Neural progenitor cell (in vitro differentiated cells): ENCODE data around the gene PRKCI. TPM values are rescaled to one million over a fixed set of nuclear protein-coding genes. Genes with fewer than 3 reads are reported as not detected.

Experiments used
- DNase-seq: peaks from one replicate; pipeline ENCODE4 v3.0.0-alpha.2; 2016; ENCODE audit warnings: low spot score
- H2AFZ ChIP-seq: fragments of 200-600 bp; sonication (generic); replicated peaks from 2 replicates; pipeline ENCODE4 v1.6.1; 2016; ENCODE audit warnings: antibody characterized with exemption
- H3F3A ChIP-seq: fragments of 200-600 bp; sonication (generic); 2 replicates; pipeline ENCODE4 v1.6.1; 2016; ENCODE audit warnings: antibody characterized with exemption, low read depth
- H3K27ac ChIP-seq: fragments of 200-600 bp; sonication (generic); 2 replicates; pipeline ENCODE4 v1.5.1; 2016; ENCODE audit warnings: mild to moderate bottlenecking
- H3K27me3 ChIP-seq: fragments of 200-600 bp; sonication (generic); 2 replicates; pipeline ENCODE4 v1.6.1; 2016; ENCODE audit warnings: mild to moderate bottlenecking, moderate library complexity
- H3K36me3 ChIP-seq: fragments of 200-600 bp; sonication (generic); 2 replicates; pipeline ENCODE4 v1.5.1; 2016
- H3K4me1 ChIP-seq: fragments of 200-600 bp; sonication (generic); 2 replicates; pipeline ENCODE4 v1.6.1; 2016; ENCODE audit warnings: mixed run types
- H3K4me2 ChIP-seq: fragments of 200-600 bp; sonication (generic); 2 replicates; pipeline ENCODE4 v1.6.1; 2016
- H3K4me3 ChIP-seq: fragments of 200-600 bp; sonication (generic); 2 replicates; pipeline ENCODE4 v1.5.1; 2016
- H3K79me2 ChIP-seq: fragments of 200-600 bp; sonication (generic); 2 replicates; pipeline ENCODE4 v1.6.1; 2016; ENCODE audit warnings: low read depth
- H3K9ac ChIP-seq: fragments of 200-600 bp; sonication (generic); 2 replicates; pipeline ENCODE4 v1.6.1; 2016
- H3K9me3 ChIP-seq: fragments of 200-600 bp; sonication (generic); 2 replicates; pipeline ENCODE4 v1.5.1; 2016; ENCODE audit warnings: low read depth
- H4K20me1 ChIP-seq: fragments of 200-600 bp; sonication (generic); 2 replicates; pipeline ENCODE4 v1.6.1; 2016; ENCODE audit warnings: low read depth
- H3K27ac Mint-ChIP-seq: 3 replicates; pipeline ENCODE4 v1.8.0; 2021; ENCODE audit warnings: mixed read lengths
- H3K27me3 Mint-ChIP-seq: 2 replicates; pipeline ENCODE4 v1.8.0; 2022; ENCODE audit warnings: low read depth, mild to moderate bottlenecking, inconsistent platforms, moderate library complexity, mixed read lengths; ENCODE audit not compliant: insufficient read depth
- H3K36me3 Mint-ChIP-seq: 3 replicates; pipeline ENCODE4 v1.8.0; 2021; ENCODE audit warnings: mixed read lengths
- H3K4me1 Mint-ChIP-seq: 3 replicates; pipeline ENCODE4 v1.8.0; 2021; ENCODE audit warnings: mixed read lengths
- H3K4me3 Mint-ChIP-seq: 3 replicates; pipeline ENCODE4 v1.8.0; 2021; ENCODE audit warnings: mild to moderate bottlenecking, moderate library complexity, mixed read lengths
- H3K9me3 Mint-ChIP-seq: 3 replicates; pipeline ENCODE4 v1.8.0; 2020; ENCODE audit warnings: mixed read lengths
- CTCF ChIP-seq: fragments of 200-600 bp; sonication (generic); IDR thresholded peaks from 2 replicates; pipeline ENCODE4 v1.5.1; 2017; ENCODE audit warnings: antibody characterized with exemption, mild to moderate bottlenecking
- EZH2 ChIP-seq: fragments of 200-600 bp; sonication (generic); IDR thresholded peaks from 2 replicates; pipeline ENCODE4 v1.6.1; 2017; ENCODE audit warnings: antibody characterized with exemption, mild to moderate bottlenecking, moderate library complexity
- EZH2phosphoT487 ChIP-seq: fragments of 200-600 bp; sonication (generic); IDR thresholded peaks from 2 replicates; pipeline ENCODE4 v1.6.1; 2017; ENCODE audit warnings: antibody characterized with exemption
- total RNA-seq: library from RNA; depleted of rRNA; stranded (reverse); fragments of >200 nt; gene quantifications from 2 replicates; pipeline ENCODE4 v1.2.3, GENCODE V29; 2015; ENCODE audit warnings: low replicate concordance

Gene PRKCI
- total RNA-seq, 1 donor from 2014 or later = 87.8 TPM

GRCh38 chr3:170196833-170197232 is 25.4 kb upstream of the PRKCI start:
- Mint-ChIP-seq H3K4me1 (no peaks in the 10 kb centered on the region), H3K9me3 (no peaks in the 10 kb centered on the region), H3K36me3 (no peaks in the 10 kb centered on the region), H3K27me3 (no peaks in the 10 kb centered on the region), H3K27ac (no peak overlapping the region), H3K4me3 (no peak overlapping the region)
- Histone ChIP-seq H3K4me1 (no peaks in the 10 kb centered on the region), H3K9ac (no peak overlapping the region), H3K27me3 (no peaks in the 10 kb centered on the region), H3K4me2 (no peak overlapping the region), H3K4me3 (no peak overlapping the region), H2AFZ (no peak overlapping the region), H4K20me1 (no peaks in the 10 kb centered on the region), H3F3A (no peaks in the 10 kb centered on the region), H3K27ac (no peak overlapping the region), H3K36me3 (no peaks in the 10 kb centered on the region), H3K9me3 (no peaks in the 10 kb centered on the region), H3K79me2 (no peaks in the 10 kb centered on the region)
- no peak for DNase-seq
- no peak for TF ChIP-seq EZH2phosphoT487
- TF ChIP-seq EZH2 = no peak
- TF ChIP-seq CTCF = no peak

- H3K79me2 ChIP-seq = no peaks in the 10 kb centered on the region
- no peaks in the 10 kb centered on the region for H3F3A ChIP-seq
- H3K27ac ChIP-seq = no peak overlapping the region
- H3K27me3 ChIP-seq = no peaks in the 10 kb centered on the region
- no peak overlapping the region for H3K9ac ChIP-seq
- no peak overlapping the region for H2AFZ ChIP-seq
- Mint-ChIP-seq H3K4me1 (peaks cover 10% of the 10 kb centered on the region), H3K9me3 (no peaks in the 10 kb centered on the region), H3K27ac (no peak overlapping the region), H3K27me3 (no peaks in the 10 kb centered on the region), H3K4me3 (no peak overlapping the region), H3K36me3 (no peaks in the 10 kb centered on the region)
- TF ChIP-seq EZH2phosphoT487 (no peak), EZH2 (no peak), CTCF (no peak)
- H4K20me1 ChIP-seq = no peaks in the 10 kb centered on the region
- H3K4me3 ChIP-seq = no peak overlapping the region
- no peaks in the 10 kb centered on the region for H3K36me3 ChIP-seq
- H3K9me3 ChIP-seq = no peaks in the 10 kb centered on the region
- no peak for DNase-seq
- no peak overlapping the region for H3K4me2 ChIP-seq
- H3K4me1 ChIP-seq = peaks cover 8% of the 10 kb centered on the region
Measured at GRCh38 chr3:170200987-170201386, 21.2 kb upstream of the PRKCI start.

- Histone ChIP-seq H3K27me3 (no peaks in the 10 kb centered on the region), H3K4me2 (no peak overlapping the region), H3K79me2 (no peaks in the 10 kb centered on the region), H3F3A (no peaks in the 10 kb centered on the region), H3K36me3 (no peaks in the 10 kb centered on the region), H3K9me3 (no peaks in the 10 kb centered on the region), H3K4me3 (no peak overlapping the region), H3K9ac (no peak overlapping the region), H3K4me1 (peaks cover 8% of the 10 kb centered on the region), H3K27ac (no peak overlapping the region), H4K20me1 (no peaks in the 10 kb centered on the region), H2AFZ (no peak overlapping the region)
- no peak for TF ChIP-seq EZH2phosphoT487
- TF ChIP-seq EZH2 = no peak
- no peak for TF ChIP-seq CTCF
- DNase-seq = no peak
- Mint-ChIP-seq H3K9me3 (no peaks in the 10 kb centered on the region), H3K27me3 (no peaks in the 10 kb centered on the region), H3K27ac (no peak overlapping the region), H3K4me1 (peaks cover 10% of the 10 kb centered on the region), H3K4me3 (no peak overlapping the region), H3K36me3 (no peaks in the 10 kb centered on the region)
Measured at GRCh38 chr3:170201527-170201926, 20.7 kb upstream of the PRKCI start.
